Femur (tissue), 1 donor: Measurements from ENCODE around the gene HRCT1.
"Not testable (repeated sequence)": the region's sequence is repeated elsewhere in the genome, so short reads cannot be mapped to it uniquely, and the experiment has no call there.

Source experiments
- DNase-seq: peaks from one replicate; pipeline ENCODE4 v3.0.0-alpha.2; 2017

Gene HRCT1

DNA sequence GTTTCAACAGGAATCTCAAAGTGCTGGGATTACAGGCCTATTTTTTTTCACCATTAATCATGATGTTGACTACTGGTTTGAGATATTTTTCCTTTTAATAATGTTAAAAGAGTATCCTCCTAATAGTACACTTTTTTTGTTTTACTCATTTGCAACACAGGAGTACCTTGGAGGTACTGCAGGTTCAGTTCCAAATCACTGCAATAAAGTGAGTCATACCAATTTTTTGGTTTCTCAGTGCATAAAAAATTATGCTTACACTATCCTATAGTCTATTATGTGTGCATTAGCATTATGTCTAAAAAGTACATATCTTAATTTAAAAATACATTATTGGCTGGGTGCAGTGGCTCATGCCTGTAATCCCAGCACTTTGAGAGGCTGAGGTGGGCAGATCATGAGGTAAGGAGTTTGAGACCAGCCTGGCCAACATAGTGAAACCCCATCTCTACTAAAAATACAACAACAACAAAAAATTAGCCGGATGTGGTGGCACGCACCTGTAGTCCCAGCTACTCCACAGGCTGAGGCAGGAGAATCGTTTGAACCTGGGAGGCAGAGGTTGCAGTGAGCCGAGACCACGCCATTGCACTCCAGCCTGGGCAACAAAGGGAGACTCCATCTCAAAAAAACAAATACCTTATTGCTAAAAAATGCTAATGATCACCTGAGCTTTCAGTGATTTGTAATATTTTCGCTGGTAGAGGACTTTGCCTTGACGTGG, 8.5 kb upstream of the HRCT1 start:
- DNase-seq: not testable (repeated sequence)

DNA sequence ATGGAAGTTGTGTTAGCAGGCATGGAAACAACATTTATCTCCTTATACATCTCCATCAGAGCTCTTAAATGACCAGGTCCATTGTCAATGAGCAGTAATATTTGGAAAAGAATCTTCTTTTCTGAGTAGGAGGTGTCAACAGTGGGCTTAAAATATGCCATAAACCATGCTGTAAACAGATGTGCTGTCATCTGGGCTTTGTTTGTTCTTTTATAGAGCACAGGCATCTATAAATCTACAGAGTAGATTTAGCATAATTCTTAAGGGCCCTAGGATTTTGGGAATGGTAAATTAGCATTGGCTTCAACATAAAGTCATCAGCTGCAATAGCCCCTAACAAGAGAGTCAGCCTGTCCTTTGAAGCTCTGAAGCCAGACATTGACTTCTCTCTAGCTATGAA, 7.7 kb upstream of the HRCT1 start:
- no peak for DNase-seq

DNA sequence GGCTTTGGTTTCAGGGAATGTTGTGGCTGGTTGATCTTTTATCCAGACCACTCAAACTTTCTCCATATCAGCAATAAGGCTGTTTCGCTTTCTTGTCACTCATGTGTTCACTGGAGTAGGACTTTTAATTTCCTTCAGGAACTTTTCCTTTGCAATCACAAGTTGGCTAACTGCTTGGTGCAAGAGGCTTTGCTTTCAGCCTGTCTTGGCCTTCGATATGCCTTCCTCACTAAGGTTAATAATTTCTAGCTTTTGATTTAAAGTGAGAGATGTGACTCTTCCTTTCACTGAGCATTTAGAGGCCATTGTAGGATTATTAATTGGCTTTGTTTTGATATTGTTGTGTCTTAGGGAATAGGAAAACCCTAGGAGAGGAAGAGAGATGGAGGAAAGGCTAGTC, 7.0 kb upstream of the HRCT1 start:
- no peak for DNase-seq

DNA sequence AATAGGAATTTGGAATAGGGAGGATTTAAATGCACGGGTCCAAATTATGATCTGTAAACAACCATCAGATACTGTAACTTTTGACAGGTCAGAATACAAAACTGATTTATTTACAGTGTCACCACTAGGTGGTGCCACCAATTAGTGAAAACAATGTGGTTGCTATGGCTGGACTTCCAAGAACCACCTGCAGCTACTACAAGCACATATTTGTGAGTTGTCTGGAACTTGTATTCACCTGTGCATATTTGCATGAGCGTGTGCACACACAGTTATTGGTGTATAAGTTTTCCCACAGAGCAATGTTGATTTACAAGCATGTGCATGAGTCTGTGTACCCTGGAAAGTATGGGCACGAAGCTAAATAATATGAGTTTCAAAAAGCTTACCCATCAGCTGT, 3.0 kb upstream of the HRCT1 start:
- DNase-seq: peak; percentile 44

DNA sequence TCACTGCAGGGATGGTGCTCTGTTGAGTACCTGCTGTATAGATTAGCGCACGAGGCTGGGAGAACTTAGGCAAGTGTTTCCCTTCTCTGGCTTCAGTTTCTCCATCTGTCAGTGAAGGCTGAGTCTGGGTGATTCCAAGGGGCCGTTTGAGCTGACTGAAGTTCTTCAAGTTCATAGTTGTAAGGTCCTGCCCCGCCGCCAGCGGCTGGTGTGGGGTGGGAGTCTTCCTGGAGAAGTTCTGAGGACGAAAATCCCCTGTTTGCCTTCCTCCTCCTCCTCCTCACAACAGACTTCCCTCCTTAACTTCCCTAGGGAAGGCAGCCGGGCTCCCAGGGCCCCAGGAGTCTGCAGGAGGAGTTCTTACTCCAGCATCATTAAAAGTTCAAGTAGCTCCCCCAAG, 1.7 kb upstream of the HRCT1 start:
- DNase-seq: no peak

DNA sequence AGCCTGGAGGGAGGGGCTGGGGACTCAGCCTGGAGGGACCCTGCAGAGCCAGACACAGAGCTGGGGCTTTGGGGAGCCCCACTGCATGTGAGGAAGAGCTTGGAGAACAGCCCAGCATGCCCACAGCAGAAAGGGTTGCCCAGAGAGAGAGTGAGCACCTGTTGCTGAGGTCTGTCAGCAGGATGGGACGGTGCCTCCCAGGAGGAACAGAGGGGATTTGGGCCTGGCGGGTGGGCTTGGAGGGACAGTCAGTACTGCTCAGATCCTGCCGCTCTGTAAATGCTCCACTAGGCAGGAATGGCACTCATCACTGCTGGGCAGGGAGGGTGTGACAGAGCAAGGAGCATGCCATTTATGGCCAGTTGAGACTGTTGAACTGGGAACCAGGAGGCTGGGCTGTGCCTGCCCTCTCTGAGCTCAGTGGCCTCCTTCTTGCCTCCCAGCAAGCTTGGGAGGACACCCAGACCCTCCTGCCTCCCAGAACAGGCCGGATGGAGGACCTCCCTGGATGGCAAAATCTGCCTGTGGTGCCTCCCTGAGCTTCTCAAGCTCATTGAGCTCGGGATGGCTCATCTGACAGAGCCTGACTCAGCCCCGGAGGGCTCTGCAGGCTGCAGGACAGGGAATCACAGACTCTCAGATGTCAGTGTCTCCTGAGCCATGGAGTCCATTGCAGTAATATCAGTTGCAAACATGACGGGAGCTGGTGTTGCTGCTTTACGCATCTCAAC, 786 bp upstream of the HRCT1 start:
- peak; percentile 36 for DNase-seq

DNA sequence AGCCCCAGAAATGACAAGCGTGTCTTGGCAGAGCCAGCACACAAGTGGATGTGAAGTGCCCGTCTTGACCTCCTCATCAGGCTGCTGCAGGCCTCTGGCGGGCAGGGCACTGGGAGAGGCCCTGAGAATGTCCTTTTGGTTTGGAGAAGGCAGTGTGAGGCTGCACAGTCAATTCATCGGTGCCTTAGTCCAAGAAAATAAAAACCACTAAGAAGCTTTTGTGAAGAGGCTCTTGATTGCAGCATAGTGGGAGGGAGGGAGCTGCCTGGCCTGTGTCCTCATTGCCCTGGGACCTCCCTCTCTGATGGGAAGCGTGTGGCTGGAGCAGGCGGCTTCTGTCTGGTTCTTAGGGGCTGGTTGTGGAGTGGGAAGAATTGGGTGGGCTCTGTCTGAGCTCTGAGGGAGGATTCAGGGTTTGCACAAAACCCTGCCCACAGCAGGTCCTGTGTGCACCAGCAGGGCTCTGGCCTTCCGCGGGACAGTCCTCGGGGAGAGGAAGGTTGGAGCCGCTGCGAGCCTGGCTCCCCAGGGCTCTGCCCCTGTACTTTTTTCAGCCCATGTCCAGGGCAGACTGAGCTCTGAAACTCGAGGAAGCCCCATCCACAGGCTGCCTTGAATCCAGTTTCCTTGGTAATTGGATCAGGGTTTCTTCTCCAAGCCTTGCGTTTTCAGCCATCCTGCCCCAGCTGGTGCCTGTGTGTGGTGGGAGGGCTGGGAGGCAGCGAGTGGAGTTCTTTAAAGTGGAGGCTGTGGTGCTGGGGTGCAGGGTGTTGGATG, 1.1 kb downstream of the HRCT1 start:
- DNase-seq: peak; percentile 72

DNA sequence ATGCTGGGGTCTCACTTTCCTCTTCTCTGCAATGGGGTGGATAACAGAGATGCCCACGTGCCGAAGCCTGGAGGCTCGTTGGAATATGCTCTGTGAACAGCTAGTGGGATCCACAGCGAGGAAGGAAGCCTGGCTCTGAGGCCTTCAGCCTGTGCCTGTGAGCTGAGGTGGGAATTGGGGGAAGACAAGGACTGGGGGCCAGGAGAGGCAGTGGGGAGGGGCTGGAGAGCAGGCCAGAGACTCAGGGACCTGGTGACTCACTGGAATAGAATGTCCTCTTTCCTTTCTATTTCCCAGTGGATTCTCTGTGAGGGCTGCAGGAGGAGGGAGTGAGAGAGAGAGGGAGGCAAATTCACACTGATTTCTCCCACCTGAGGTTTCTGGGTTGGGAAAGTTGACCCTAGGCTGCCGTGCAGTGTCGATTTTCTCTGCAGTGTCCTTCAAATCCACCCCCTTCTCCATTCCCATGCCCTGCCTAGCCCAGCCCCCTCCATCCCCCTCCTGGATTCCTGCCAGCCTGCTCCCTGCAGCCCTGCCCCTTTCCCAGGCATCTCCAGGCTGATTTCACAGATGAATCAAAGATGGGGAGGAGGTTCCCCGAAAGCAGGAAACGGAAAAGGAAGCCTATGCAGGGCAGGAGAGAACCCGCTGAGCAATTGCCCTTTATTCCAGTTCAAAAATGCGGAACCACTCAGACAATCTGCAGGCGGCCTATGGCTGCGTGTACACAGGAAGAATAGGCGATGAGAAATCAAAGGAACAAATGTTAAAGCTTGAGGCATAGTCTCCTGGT, 1.9 kb downstream of the HRCT1 start:
- DNase-seq: peak; percentile 85

DNA sequence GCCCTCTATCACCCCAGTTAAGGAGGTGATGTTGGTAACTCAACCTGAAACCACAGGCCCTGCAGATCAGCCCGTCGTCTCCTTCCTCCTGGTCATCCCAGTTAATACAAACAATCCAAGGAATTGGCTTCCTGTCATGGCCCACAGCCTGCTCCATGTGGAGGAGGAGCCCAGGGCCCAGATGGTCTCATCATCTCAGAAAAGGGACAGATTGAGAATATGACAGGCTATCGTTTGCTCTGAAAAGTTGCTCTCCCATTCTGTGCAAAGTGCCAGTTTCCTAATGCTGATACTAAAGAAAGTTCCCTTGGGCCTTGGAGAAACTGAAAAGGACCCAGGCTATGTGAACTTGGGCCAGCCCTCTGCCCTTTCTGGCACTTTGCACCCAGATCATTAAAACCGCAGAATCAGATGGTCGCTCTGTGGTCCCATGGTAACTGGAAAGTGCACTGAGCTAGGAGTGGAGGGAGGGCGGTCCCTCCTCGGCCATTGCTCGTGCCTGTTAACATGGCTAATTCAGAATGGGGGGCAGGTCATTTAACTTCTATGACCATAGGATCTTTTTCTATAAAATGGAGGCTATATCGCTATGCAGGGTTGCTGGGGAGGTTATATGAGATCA, 2.6 kb downstream of the HRCT1 start:
- peak; percentile 66 for DNase-seq

DNA sequence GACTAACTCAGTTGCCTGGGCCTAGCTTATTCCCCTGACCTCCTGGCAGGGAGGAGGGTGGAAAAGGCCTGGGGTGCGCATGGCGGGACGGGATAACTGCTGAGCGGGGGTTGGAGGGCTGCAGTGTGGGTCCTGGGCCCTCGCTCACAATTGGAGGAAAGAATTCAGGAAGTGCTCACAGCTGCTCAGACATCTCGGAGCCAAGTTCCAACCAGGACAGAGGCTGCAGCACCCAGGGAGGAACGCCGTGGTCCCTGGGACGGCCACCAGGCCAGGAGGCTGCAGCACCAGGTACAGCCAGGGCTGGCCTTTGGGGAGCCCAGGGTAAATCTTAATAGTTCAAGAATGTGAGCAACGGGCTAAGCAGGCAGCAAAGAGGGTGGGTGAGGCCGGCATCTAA, 3.3 kb downstream of the HRCT1 start, which contains the start of gene SPAAR:
TSS of gene SPAAR (plus strand) at position 217 of the 400 bp plus-strand sequence. CDS start 974 bp downstream, outside the sequence.
- no peak for DNase-seq

DNA sequence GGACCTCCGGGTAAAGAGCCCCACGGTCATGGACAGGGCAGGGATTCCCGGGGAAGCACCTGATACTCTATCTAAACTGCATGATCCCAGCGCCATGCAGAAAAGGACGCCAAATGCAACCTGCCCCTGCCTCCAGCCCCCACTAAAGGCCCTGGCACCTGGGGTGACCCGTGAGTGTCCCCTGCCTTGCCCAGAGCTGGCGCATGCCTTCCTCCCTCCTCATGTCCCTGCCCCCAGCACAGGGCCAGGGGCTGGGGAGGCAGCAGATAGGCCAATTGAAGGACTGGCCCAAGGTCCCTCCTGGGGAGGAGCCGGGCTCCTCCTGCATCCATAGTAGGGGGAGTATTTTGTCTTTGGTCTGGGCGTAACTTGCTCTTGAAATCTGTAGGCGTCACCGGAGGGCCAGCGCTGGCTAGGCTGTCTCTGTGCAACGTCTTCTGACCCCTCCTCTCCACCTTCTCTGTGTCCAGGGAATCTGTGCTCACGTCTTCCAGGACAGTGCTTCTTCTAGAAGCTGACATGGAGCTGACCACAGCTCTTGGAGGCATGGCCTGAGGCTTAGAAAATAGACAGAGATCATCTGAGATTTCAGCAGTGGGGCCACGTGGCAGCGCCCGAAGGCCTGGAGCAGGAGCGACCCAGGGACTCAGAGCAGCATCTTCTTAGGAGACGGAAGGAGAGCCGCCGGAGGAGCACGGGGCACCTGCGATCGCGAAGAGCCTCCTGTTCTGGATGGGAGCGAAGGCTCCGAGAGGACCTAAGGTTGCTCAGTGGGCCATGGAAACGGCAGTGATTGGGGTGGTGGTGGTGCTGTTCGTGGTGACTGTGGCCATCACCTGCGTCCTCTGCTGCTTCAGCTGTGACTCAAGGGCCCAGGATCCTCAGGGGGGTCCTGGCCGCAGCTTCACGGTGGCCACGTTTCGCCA, 3.9 kb downstream of the HRCT1 start:
- no peak for DNase-seq

DNA sequence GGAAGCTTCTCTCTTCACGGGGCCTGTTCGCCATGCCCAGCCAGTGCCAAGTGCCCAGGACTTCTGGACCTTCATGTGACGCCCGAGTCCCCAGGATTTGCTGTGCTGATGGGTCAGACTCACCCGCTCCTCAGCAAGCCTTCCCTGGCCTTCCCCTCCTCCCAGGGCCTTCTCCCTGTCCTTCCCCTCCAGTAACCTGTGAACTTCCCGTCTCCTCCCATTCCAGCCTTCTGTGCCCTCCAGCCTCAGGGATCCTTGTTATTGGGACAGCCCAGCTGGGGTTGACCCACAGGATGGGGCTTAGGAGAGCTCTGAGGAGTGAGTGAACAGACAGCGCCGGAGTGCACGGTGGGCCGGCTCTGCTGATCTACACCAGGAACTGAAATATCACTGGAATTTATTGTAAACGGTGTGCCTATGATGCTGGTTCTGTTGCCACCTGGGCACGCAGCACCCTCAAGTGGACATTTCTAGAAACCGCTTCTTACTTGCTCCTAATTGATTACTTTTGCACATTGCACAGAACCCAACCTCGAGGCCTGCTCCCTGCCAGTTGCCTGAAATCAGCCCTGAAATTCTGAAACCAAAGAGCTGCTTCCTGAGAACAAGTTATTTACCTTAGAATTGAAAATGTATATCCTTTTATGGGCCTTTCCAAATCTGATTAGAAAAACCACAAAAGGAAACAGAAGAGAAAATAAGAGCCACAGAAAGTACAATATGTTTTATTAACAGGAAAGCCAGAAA, 4.8 kb downstream of the HRCT1 start:
- peak; percentile 31 for DNase-seq

DNA sequence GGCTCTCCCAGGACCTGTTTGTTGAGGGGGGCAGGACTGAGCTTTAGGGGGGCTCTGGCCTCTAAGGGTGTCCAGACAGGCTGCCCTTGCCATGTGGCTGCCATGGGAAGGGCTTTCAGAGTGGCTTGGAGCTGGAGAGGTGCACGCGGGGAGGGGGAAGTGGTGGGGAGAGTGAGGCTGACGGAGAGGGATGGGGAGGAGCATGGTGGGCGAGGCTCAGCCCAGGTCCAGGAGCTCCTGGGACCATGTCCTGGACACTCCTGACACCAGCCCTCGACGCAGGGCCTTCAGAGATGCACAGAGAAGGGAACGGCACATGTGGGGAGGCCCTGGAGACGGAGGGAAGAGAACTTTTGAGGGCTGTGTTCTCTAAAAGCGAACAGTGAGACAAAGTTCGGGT, 5.7 kb downstream of the HRCT1 start:
- DNase-seq: no peak

DNA sequence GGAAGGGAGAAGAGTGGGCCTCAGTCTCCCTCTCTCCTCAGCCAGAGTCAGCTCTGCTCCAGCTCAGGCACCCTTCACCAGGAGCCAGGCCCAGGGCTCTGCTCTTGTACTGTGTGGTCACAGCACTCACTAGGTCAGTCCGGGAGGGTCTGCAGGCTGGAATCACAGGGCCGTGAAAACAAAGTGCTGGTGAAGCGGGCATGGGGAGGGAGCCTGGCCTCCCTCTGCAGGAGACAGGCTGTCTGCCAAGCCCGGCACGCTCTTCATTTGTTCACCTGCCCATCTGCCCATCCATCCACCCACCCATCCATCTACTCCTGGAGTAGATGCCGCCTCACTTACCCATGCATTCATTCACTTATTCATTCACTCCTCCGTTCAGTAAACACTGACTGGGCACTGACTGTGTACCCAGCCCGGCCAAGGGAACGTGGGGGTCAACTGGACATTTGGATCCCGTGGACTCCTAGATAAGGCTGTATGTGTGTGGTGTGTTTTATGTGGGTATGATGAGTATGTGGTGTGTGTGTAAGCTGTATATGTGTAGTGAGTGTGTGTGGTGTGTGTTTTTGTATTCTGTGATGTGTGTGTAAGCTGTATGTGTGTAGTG, 6.9 kb downstream of the HRCT1 start:
- no peak for DNase-seq

DNA sequence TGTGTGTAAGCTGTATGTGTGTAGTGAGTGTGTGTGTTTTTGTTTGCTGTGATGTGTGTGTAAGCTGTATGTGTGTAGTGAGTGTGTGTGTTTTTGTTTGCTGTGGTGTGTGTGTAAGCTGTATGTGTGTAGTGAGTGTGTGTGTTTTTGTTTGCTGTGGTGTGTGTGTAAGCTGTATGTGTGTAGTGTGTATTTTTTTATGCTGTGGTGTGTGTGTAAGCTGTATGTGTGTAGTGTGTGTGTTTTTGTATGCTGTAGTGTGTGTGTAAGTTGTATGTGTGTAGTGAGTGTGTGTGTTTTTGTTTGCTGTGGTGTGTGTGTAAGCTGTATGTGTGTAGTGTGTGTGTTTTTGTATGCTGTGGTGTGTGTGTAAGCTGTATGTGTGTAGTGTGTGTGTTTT, 7.4 kb downstream of the HRCT1 start:
- not testable (repeated sequence) for DNase-seq

DNA sequence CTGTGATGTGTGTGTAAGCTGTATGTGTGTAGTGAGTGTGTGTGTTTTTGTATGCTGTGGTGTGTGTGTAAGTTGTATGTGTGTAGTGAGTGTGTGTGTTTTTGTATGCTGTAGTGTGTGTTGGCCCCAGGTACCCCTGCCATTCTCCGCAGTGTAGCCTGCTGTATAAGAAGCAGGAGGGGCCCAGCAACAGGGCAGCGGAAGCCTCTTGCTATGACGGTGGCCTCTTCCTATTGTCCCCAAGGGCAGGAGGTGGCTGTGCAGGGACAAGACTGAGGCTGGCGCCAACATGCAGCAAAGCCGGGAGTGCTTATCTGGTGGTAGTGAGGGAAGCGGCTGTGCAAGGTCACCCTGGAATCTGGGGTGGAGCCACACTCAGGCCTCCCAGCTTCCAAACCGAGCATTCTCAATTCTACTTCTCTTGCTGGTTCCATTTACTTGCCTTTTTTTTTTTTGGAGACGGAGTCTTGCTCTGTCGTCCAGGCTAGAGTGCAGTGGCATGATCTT, 8.4 kb downstream of the HRCT1 start:
- DNase-seq: peak; percentile 67

DNA sequence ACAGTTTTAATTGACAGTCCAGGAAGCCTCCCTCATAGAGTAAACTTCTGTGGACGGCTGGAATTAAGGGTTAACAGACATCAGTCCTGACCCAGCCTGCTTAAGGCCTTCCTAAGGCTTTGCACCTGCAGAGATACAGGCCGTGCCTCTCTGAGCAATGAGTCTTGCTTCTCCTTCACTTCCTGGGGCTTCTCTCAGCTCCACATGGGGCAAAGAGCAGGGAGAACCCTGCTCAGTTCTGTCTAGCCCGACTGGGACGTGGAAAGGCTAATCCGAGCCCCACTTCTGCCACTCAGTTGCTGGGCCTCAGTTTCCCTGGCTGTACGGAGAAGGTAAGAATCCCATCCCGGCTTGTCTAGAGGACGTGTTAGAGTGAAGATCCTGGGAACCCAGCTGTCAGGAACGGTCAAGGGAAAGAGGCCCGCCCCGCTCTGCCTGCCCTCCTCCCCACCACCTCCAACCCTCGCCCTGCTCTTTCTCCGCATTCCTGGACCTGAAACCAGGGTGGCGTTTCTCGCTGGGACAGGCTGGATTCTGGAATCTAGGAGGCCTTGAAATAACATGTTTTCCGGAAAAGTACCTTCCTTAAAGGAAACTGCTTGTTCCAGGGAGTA, 9.8 kb downstream of the HRCT1 start:
- DNase-seq: no peak

DNA sequence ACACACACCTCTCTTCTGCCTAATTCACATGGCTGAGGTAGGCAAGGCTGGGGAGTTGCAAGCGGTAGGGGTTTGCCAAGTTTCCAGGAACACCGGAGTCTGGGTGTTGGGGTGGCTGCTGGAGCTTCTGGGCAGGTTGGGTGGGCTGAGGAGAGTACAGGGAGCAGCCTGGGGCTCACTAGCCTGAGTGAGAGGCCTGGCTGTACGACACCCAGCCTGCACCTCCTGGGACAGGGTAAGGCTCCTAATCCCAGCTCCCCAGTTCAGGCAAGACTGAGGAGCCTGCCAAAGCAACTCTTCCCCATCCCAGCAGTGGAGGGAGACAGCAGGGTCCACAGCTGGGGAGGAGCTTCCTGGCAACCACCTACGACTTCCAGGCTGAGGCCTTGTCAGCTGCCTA, 11.3 kb downstream of the HRCT1 start:
- no peak for DNase-seq

DNA sequence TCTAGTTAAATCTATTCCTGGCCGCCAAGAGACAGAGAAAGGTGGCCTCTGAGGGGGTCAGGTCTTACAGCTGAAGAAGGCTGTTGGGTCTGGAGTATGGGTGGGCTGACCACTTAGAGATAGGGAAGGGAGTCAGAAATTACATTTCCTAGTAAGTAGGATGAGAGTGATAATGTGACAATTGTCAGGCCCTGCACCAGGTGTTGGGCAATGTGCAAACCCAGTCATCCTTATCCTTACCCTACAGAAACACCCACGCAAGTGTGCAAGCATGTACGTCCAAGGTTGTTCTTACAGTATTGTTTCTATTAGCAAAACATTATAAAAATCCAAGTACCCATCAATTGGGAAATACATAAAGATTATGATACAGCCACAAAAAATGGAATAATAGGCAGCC, 12.8 kb downstream of the HRCT1 start:
- no peak for DNase-seq
